Liver (tissue), 9 donors: Measurements from ENCODE around the gene SLC25A25. TPM values are rescaled to one million over a fixed set of nuclear protein-coding genes. Genes with fewer than 3 reads are reported as not detected.

Experiments
- DNase-seq: peaks from one replicate; pipeline ENCODE4 v3.0.0-alpha.2; 2017; ENCODE audit warnings: low spot score
- H3K27ac ChIP-seq, 2 donors: one replicate each; pipeline ENCODE4 v1.7.0; 2013; ENCODE audit warnings: inconsistent platforms in 2 of 2, low read length in 2 of 2, control low read depth in 1 of 2, low read depth in 1 of 2, mild to moderate bottlenecking in 1 of 2
- H3K27me3 ChIP-seq, 4 donors: one replicate each; pipeline versions ENCODE4 v1.6.1 to v1.7.0; 2013; ENCODE audit warnings: low read length in 3 of 4, inconsistent platforms in 1 of 4, mild to moderate bottlenecking in 1 of 4, moderate library complexity in 1 of 4; ENCODE audit not compliant: control insufficient read depth in 4 of 4, insufficient read depth in 4 of 4
- H3K36me3 ChIP-seq, 4 donors: one replicate each; pipeline versions ENCODE4 v1.6.1 to v1.7.0; 2013; ENCODE audit warnings: low read length in 3 of 4, mild to moderate bottlenecking in 3 of 4, low read depth in 1 of 4, moderate library complexity in 1 of 4; ENCODE audit not compliant: control insufficient read depth in 4 of 4, insufficient read depth in 3 of 4
- H3K4me1 ChIP-seq, 4 donors: one replicate each; pipeline versions ENCODE4 v1.6.1 to v1.7.0; 2013; ENCODE audit warnings: low read length in 3 of 4, mild to moderate bottlenecking in 3 of 4, moderate library complexity in 1 of 4; ENCODE audit not compliant: control insufficient read depth in 4 of 4, insufficient read depth in 4 of 4
- H3K4me3 ChIP-seq, 3 donors: one replicate each; pipeline versions ENCODE4 v1.6.1 to v1.7.0; 2013; ENCODE audit warnings: low read length in 3 of 3, control low read depth in 1 of 3, low read depth in 1 of 3, mild to moderate bottlenecking in 1 of 3
- H3K9ac ChIP-seq, 2 donors: one replicate each; pipeline ENCODE4 v1.7.0; 2013; ENCODE audit warnings: low read length in 2 of 2, mild to moderate bottlenecking in 2 of 2, moderate library complexity in 2 of 2, control low read depth in 1 of 2, low read depth in 1 of 2
- H3K9me3 ChIP-seq, 4 donors: one replicate each; pipeline versions ENCODE4 v1.6.1 to v1.7.0; 2013; ENCODE audit warnings: low read length in 3 of 4; ENCODE audit not compliant: control insufficient read depth in 4 of 4
- ATF3 ChIP-seq: IDR thresholded peaks from 2 replicates; pipeline ENCODE4 v1.6.1; 2016; ENCODE audit warnings: antibody characterized with exemption
- CTCF ChIP-seq: fragments of 150-350 bp; IDR thresholded peaks from 2 replicates; pipeline ENCODE4 v1.5.1; 2017; ENCODE audit warnings: improper control_type of control experiment, low read depth, low read length; ENCODE audit not compliant: missing input control
- EGR1 ChIP-seq, 2 donors: IDR thresholded peaks; 2 replicates each; pipeline ENCODE4 v1.6.1; 2016 to 2018; ENCODE audit warnings: antibody characterized with exemption in 2 of 2, low read depth in 2 of 2
- FOXA1 ChIP-seq: IDR thresholded peaks from 2 replicates; pipeline ENCODE4 v1.6.1; 2016; ENCODE audit warnings: antibody characterized with exemption
- GABPA ChIP-seq, 2 donors: IDR thresholded peaks in 1 of 2; conservative IDR thresholded peaks in 1 of 2; 2 replicates each; pipeline ENCODE4 v1.6.1; 2016; ENCODE audit warnings: antibody characterized with exemption in 2 of 2, mild to moderate bottlenecking in 1 of 2, moderate library complexity in 1 of 2
- HNF4A ChIP-seq, 2 donors: conservative IDR thresholded peaks; 2 replicates each; pipeline ENCODE4 v1.6.1; 2016; ENCODE audit warnings: antibody characterized with exemption in 2 of 2, mild to moderate bottlenecking in 2 of 2
- HNF4G ChIP-seq: IDR thresholded peaks from 2 replicates; pipeline ENCODE4 v1.6.1; 2016; ENCODE audit warnings: antibody characterized with exemption
- JUND ChIP-seq, 2 donors: IDR thresholded peaks; 2 replicates each; pipeline ENCODE4 v1.6.1; 2016; ENCODE audit warnings: antibody characterized with exemption in 2 of 2
- MAX ChIP-seq: IDR thresholded peaks from 2 replicates; pipeline ENCODE4 v1.6.1; 2016; ENCODE audit warnings: antibody characterized with exemption
- NR2F2 ChIP-seq: IDR thresholded peaks from 2 replicates; pipeline ENCODE4 v1.6.1; 2016; ENCODE audit warnings: antibody characterized with exemption
- RAD21 ChIP-seq, 2 donors: IDR thresholded peaks; 2 replicates each; pipeline ENCODE4 v1.6.1; 2016; ENCODE audit warnings: antibody characterized with exemption in 2 of 2, mild to moderate bottlenecking in 2 of 2
- REST ChIP-seq: IDR thresholded peaks from 2 replicates; pipeline ENCODE4 v1.6.1; 2016; ENCODE audit warnings: antibody characterized with exemption, mild to moderate bottlenecking
- RXRA ChIP-seq, 2 donors: IDR thresholded peaks; 2 replicates each; pipeline ENCODE4 v1.6.1; 2017 to 2018; ENCODE audit warnings: antibody characterized with exemption in 2 of 2, mild to moderate bottlenecking in 1 of 2
- TAF1 ChIP-seq: conservative IDR thresholded peaks from 2 replicates; pipeline ENCODE4 v1.6.1; 2016; ENCODE audit warnings: antibody characterized with exemption, mild to moderate bottlenecking
- WGBS: extraction: QIAGEN DNeasy Blood & Tissue Kit; methylation state at CpG from one replicate; pipeline ENCODE4 v1.1.7; 2013; 5-methylcytosine and 5-hydroxymethylcytosine counted together
- polyA plus RNA-seq, 2 donors: library from polyadenylated mRNA; stranded (reverse) in 1 of 2; unstranded in 1 of 2; fragments of 200-250 nt in 1 of 2; fragments of >200 nt in 1 of 2; fragmentation: Nextera tagmentation in 1 of 2; extraction: Ambion mirVana in 1 of 2; gene quantifications; one replicate each; pipeline versions ENCODE4 v1.2.1 to v1.2.3, GENCODE V29; 2013 to 2015
- total RNA-seq, 2 donors: library from RNA; depleted of rRNA; stranded (reverse); fragments of >200 nt; gene quantifications; one replicate each; pipeline ENCODE4 v1.2.3, GENCODE V29; 2014
- donor health status: healthy.
- donor health status: healthy.
- donor health status: healthy.
- donor health status: healthy.
- donor health status: healthy.

Gene SLC25A25
- total and polyA plus RNA-seq, 4 donors, result 21.7 to 74.6 (median 39.3) TPM

- no peaks in the 10 kb centered on the region for H3K36me3 ChIP-seq
- 73% methylated on average over 3 of the region's 3 CpGs for WGBS
- H3K4me1 ChIP-seq, result peaks cover 0 to 22% (median 13%) of the 10 kb centered on the region in 4 donors
- peak overlapping the region in 1 of 2 donors; percentile 45 for H3K27ac ChIP-seq
- H3K27me3 ChIP-seq, result no peaks in the 10 kb centered on the region
- H3K4me3 ChIP-seq, result no peak overlapping the region
- no peak overlapping the region for H3K9ac ChIP-seq
- no peak for TF ChIP-seq EGR1 (IDR thresholded peaks at IDR 0.05; ENCODE audit: low read depth in 2 of 2)
- TF ChIP-seq RXRA (IDR thresholded peaks at IDR 0.05), result peak in 1 of 2 donors; percentile 10
- TF ChIP-seq ATF3, result no peak
- TF ChIP-seq NR2F2, result peak; percentile 93
- no peak for DNase-seq
- H3K9me3 ChIP-seq, result no peaks in the 10 kb centered on the region
These were observed 13.0 kb downstream of the SLC25A25 start for GRCh38 chr9:128081056-128081455.

- 83% methylated on average over 7 of the region's 7 CpGs for WGBS
- Histone ChIP-seq H3K4me1 (peaks cover 0 to 22% (median 13%) of the 10 kb centered on the region in 4 donors), H3K9ac (no peak overlapping the region), H3K36me3 (no peaks in the 10 kb centered on the region), H3K27me3 (no peaks in the 10 kb centered on the region), H3K27ac (no peak overlapping the region), H3K9me3 (no peaks in the 10 kb centered on the region), H3K4me3 (no peak overlapping the region)
- DNase-seq, result no peak
- no peak for TF ChIP-seq EGR1 (IDR thresholded peaks at IDR 0.05; ENCODE audit: low read depth in 2 of 2)
These were observed 14.1 kb downstream of the SLC25A25 start for GRCh38 chr9:128082151-128082550.

GRCh38 chr9:128084746-128085145, 16.7 kb downstream of the SLC25A25 start:
- WGBS, result 95% methylated on average over 4 of the region's 4 CpGs
- no peaks in the 10 kb centered on the region for H3K27me3 ChIP-seq
- H3K27ac ChIP-seq, result no peak overlapping the region
- DNase-seq, result no peak
- H3K4me3 ChIP-seq, result no peak overlapping the region
- no peak overlapping the region for H3K9ac ChIP-seq
- no peaks in the 10 kb centered on the region for H3K9me3 ChIP-seq
- TF ChIP-seq HNF4G (no peak), RAD21 (IDR thresholded peaks at IDR 0.05) (no peak), JUND (IDR thresholded peaks at IDR 0.05) (no peak), RXRA (IDR thresholded peaks at IDR 0.05) (no peak), REST (no peak), ATF3 (no peak), GABPA (IDR thresholded peaks at IDR 0.05 in 1 of 2, conservative IDR thresholded peaks at IDR 0.05 in 1 of 2) (no peak), FOXA1 (no peak), HNF4A (conservative IDR thresholded peaks at IDR 0.05) (no peak), MAX (no peak), TAF1 (no peak), CTCF (no peak)
- H3K36me3 ChIP-seq, result no peaks in the 10 kb centered on the region
- peaks cover 0 to 12% (median 3%) of the 10 kb centered on the region in 4 donors for H3K4me1 ChIP-seq
